ENCODE results near the gene MMEL1. TPM values are rescaled to one million over a fixed set of nuclear protein-coding genes. Genes with fewer than 3 reads are reported as not detected.
A peak's percentile ranks its signal among the peaks of the same experiment; 100 is the strongest.

Gene MMEL1
- total and polyA plus RNA-seq, 2 of the 13 experiments (the other 11 are each of a cell fraction or from before 2014, with no cell fraction given), result 0.48 TPM; not detected in 1

GRCh38 chr1:2561898-2562895, 70.6 kb downstream of the MMEL1 start (continued):
- TF ChIP-seq ZNF280B (CRISPR knock-in tag; IDR thresholded peaks at IDR 0.05; ENCODE audit: borderline replicate concordance), result 0 out of 2 replicates have a peak, but pooled peaks have one; percentile 39

DNA sequence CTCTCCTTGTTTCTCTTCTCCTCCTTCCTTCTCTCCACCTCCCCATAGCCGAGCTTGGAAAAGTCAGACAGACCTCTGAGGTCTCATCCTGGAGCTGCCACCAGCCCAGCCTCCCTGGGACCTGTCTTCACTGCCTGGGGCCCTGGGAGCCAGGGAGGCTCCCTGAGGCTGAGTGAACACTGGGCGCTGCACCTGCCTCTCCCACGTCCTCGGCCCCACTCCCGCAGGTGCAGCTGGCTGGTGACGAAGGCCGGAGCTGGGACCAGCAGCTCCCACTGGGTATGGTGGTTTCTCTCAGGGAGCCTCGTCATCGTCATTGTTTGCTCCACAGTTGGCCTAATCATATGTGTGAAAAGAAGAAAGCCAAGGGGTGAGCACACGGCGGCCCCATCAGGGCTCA, 71.4 kb downstream of the MMEL1 start:
- no peak overlapping the region for H3K4me3 ChIP-seq (replicated peaks in 1 of 3; ENCODE audit: insufficient read depth in 1 of 3, low read depth in 2 of 3, low read length in 3 of 3)
- H3K36me3 ChIP-seq (replicated peaks in 1 of 2; ENCODE audit: control insufficient read depth in 1 of 2, insufficient read depth in 2 of 2, low read length in 2 of 2), result no peaks in the 10 kb centered on the region; a peak in 1 of 5 replicates
- intact Hi-C loops (cut with micrococcal nuclease; ENCODE audit: unreplicated experiment), result no loop called here
- CTCF ChIA-PET (ENCODE audit: low intra/inter-chr PET ratio, low total read pairs), result no interaction called here
- no peak overlapping the region for H3K27ac ChIP-seq (ENCODE audit: extremely low read length, insufficient read depth, low read length)
- H2AFZ ChIP-seq (ENCODE audit: low read length), result no peak overlapping the region
- 91% methylated on average over 6 of the region's 11 CpGs for WGBS (ENCODE audit: low lambda C conversion rate)
- H3K9me3 ChIP-seq (ENCODE audit: low read length), result no peaks in the 10 kb centered on the region
- no peak for FAIRE-seq
- no peak overlapping the region for H3K4me2 ChIP-seq (ENCODE audit: low read depth, low read length)
- 0 out of 2 replicates have a peak, but pooled peaks cover 4% of the 10 kb centered on the region for H4K20me1 ChIP-seq (ENCODE audit: insufficient read depth, low read length)
- H3K79me2 ChIP-seq (ENCODE audit: insufficient read depth, low read length), result no peaks in the 10 kb centered on the region
- ATAC-seq, result no peak
- POLR2A ChIA-PET, result interaction anchor here (1.2 to 2.2 kb wide), 3 partner anchors 10 to 16 kb away, joined by 4 to 8 read pairs (median 4); no protein-coding TSS in a partner anchor
- peaks cover 2 to 6% of the 10 kb centered on the region in 2 experiments; a peak in 4 of 5 replicates for H3K27me3 ChIP-seq (ENCODE audit: control insufficient read depth in 1 of 2, insufficient read depth in 2 of 2, low read length in 2 of 2)
- DNase-seq (ENCODE audit: low spot score), result no peak
- BruUV-seq (replicated peaks), result no TSS peak
- in situ Hi-C loops (cut with HindIII; ENCODE audit: extremely low pct_ligation_motif_present, low pct_unique_long_range_greater_than_20kb), result no loop called here
- H3K9ac ChIP-seq (ENCODE audit: insufficient read depth, low read depth, low read length), result no peak overlapping the region
- H3K4me1 ChIP-seq (ENCODE audit: insufficient read depth, low read length), result peaks cover 18% of the 10 kb centered on the region
- TF ChIP-seq CREBL2 (CRISPR knock-in tag; IDR thresholded peaks at IDR 0.05; ENCODE audit: borderline replicate concordance) (no peak), KDM2A (CRISPR knock-in tag; IDR thresholded peaks at IDR 0.05; ENCODE audit: borderline replicate concordance, low read depth) (no peak), ZNF282 (IDR thresholded peaks at IDR 0.05; ENCODE audit: partially characterized antibody) (no peak), ZNF670 (CRISPR knock-in tag; IDR thresholded peaks at IDR 0.05; ENCODE audit: borderline replicate concordance) (no peak), SNRNP70 (IDR thresholded peaks at IDR 0.05; ENCODE audit: low read depth, low read length) (no peak), MTA3 (CRISPR knock-in tag; IDR thresholded peaks at IDR 0.05) (no peak), ZNF275 (CRISPR knock-in tag; IDR thresholded peaks at IDR 0.05; ENCODE audit: borderline replicate concordance) (no peak), NFKB2 (CRISPR knock-in tag; IDR thresholded peaks at IDR 0.05; ENCODE audit: borderline replicate concordance) (no peak), ZFP1 (CRISPR knock-in tag; IDR thresholded peaks at IDR 0.05) (no peak), ZFP36L1 (CRISPR knock-in tag; IDR thresholded peaks at IDR 0.05) (no peak), ZNF234 (CRISPR knock-in tag; conservative IDR thresholded peaks at IDR 0.05) (no peak), ZBTB3 (CRISPR knock-in tag; IDR thresholded peaks at IDR 0.05; ENCODE audit: borderline replicate concordance, low read depth) (no peak)

All from HepG2 (cell line).